Measurements from ENCODE around the gene CIPC.
A peak's percentile ranks its signal among the peaks of the same experiment; 100 is the strongest.

The CIPC gene

DNA sequence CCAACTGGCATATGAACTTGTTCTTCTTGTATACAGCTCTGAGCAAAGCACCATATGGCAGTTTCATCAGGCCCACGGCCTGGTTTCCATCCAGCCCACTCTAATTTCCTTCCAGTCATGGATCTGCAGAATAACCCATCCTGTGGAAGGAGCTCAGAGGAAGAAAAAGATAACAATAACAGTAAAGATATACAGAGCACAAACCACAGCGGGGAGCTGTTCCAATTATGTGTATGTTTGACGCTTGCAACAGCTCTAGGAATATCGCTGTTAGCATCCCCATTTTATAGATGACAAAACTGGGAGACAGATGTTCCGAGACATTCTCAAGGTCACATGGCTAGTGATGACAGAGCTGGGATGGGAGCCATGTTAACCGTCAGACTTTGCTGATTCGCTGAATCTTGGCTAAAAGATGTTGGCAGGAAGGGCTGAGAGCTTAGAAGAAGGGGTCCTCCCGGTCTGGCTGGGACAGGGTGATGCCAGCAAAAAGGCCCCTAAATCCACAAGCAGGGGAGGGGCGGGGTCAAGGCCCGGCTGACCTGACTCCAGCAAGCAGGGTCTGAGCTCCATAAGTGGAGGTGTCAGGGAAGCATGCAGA, 34.4 kb upstream of the CIPC start:
- no peaks in the 10 kb centered on the region for H3K79me1 ChIP-seq (replicated peaks; ENCODE audit: low read length, poor library complexity, severe bottlenecking)
- no peak overlapping the region for H2BK15ac ChIP-seq (ENCODE audit: low read depth, poor library complexity, severe bottlenecking)
- peak overlapping the region; percentile 42 for H2AK5ac ChIP-seq (ENCODE audit: low read length, severe bottlenecking)
- H4K91ac ChIP-seq (ENCODE audit: low read length), result no peak overlapping the region
- H3K4me2 ChIP-seq (ENCODE audit: low read length, poor library complexity, severe bottlenecking), result no peak overlapping the region
- H3K4me3 ChIP-seq (ENCODE audit: insufficient read depth in 1 of 2, low read depth in 1 of 2, low read length in 2 of 2), result no peak overlapping the region
- DNase-seq, result no peak
- H3K36me3 ChIP-seq (ENCODE audit: control insufficient read depth in 1 of 2, insufficient read depth in 2 of 2, low read depth in 1 of 2, low read length in 2 of 2), result no peaks in the 10 kb centered on the region
- H3K4ac ChIP-seq (ENCODE audit: low read depth in 1 of 2, low read length in 2 of 2), result no peak overlapping the region
- H3K9ac ChIP-seq (ENCODE audit: low read length), result no peak overlapping the region
- peaks cover 18% of the 10 kb centered on the region for H3K4me1 ChIP-seq (ENCODE audit: control insufficient read depth, insufficient read depth, low read depth, low read length)
- no peak overlapping the region for H2BK120ac ChIP-seq (ENCODE audit: low read depth, low read length)
- H3K23ac ChIP-seq (ENCODE audit: low read length in 2 of 2), result no peak overlapping the region
- no peak overlapping the region for H3K27ac ChIP-seq (ENCODE audit: low read length, poor library complexity, severe bottlenecking)
- no peak overlapping the region for H2BK5ac ChIP-seq (ENCODE audit: low read depth, low read length, poor library complexity, severe bottlenecking)
- H3K9me3 ChIP-seq (ENCODE audit: control insufficient read depth, low read length), result no peaks in the 10 kb centered on the region
- peaks cover 0 to 4% of the 10 kb centered on the region in 2 experiments for H3K27me3 ChIP-seq (ENCODE audit: control insufficient read depth in 1 of 2, insufficient read depth in 1 of 2, low read length in 2 of 2)
- no peak overlapping the region for H3K14ac ChIP-seq (ENCODE audit: low read length in 2 of 2)
- no peak overlapping the region for H2AFZ ChIP-seq (ENCODE audit: low read depth, low read length)
- H3K18ac ChIP-seq (ENCODE audit: low read depth in 1 of 2, low read length in 2 of 2), result no peak overlapping the region
- H2BK12ac ChIP-seq (ENCODE audit: low read length in 2 of 2), result no peak overlapping the region
- H4K8ac ChIP-seq (ENCODE audit: low read length), result no peak overlapping the region
- 94% methylated on average over 10 of the region's 10 CpGs for WGBS

DNA sequence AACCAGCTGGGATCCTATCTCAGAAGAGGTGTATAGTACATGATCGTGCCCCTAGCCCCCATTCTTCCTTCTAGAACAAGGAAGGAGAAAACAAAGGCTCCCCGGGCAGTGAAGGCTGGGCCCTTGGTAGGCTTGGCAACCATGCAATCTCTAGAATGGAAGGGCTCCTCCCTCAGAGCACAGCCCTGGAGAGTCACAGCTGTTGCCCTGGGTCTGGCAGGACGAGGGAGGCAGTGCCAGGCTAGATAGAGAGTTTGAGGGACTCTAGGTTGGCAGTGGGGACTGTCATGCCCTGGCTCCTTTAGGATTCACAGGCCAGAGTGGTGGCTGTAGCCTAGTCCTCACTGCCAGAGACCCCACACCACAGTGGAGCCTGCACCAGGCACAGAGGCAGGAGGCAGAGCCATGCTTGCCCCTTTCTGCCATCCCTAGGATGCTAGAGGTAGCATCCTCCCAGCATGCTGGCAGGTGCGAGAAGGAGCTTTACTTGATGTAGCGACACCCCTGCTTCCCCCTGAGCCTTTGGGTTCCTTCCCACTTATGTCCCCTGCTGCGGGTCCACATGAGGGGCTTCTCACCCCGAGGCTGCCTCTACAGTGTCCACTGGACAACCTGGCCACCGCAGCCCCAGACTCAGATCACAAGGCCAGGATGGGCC, 33.4 kb upstream of the CIPC start:
- Histone ChIP-seq H3K14ac (ENCODE audit: low read length in 2 of 2) (no peak overlapping the region), H2BK15ac (ENCODE audit: low read depth, poor library complexity, severe bottlenecking) (peak overlapping the region; percentile 39), H3K4me2 (ENCODE audit: low read length, poor library complexity, severe bottlenecking) (no peak overlapping the region), H3K9me3 (ENCODE audit: control insufficient read depth, low read length) (no peaks in the 10 kb centered on the region), H3K27me3 (ENCODE audit: control insufficient read depth in 1 of 2, insufficient read depth in 1 of 2, low read length in 2 of 2) (peaks cover 0 to 5% of the 10 kb centered on the region in 2 experiments), H3K4me3 (ENCODE audit: insufficient read depth in 1 of 2, low read depth in 1 of 2, low read length in 2 of 2) (no peak overlapping the region), H2BK120ac (ENCODE audit: low read depth, low read length) (no peak overlapping the region), H2BK5ac (ENCODE audit: low read depth, low read length, poor library complexity, severe bottlenecking) (no peak overlapping the region), H3K23ac (ENCODE audit: low read length in 2 of 2) (no peak overlapping the region), H3K27ac (ENCODE audit: low read length, poor library complexity, severe bottlenecking) (no peak overlapping the region), H3K18ac (ENCODE audit: low read depth in 1 of 2, low read length in 2 of 2) (no peak overlapping the region), H2AK5ac (ENCODE audit: low read length, severe bottlenecking) (no peak overlapping the region), H3K79me1 (replicated peaks; ENCODE audit: low read length, poor library complexity, severe bottlenecking) (no peaks in the 10 kb centered on the region), H3K36me3 (ENCODE audit: control insufficient read depth in 1 of 2, insufficient read depth in 2 of 2, low read depth in 1 of 2, low read length in 2 of 2) (no peaks in the 10 kb centered on the region), H3K4me1 (ENCODE audit: control insufficient read depth, insufficient read depth, low read depth, low read length) (peaks cover 16% of the 10 kb centered on the region), H4K8ac (ENCODE audit: low read length) (no peak overlapping the region), H2BK12ac (ENCODE audit: low read length in 2 of 2) (no peak overlapping the region), H4K91ac (ENCODE audit: low read length) (no peak overlapping the region), H3K4ac (ENCODE audit: low read depth in 1 of 2, low read length in 2 of 2) (peak overlapping the region in 1 of 2 experiments; percentile 6), H2AFZ (ENCODE audit: low read depth, low read length) (no peak overlapping the region), H3K9ac (ENCODE audit: low read length) (no peak overlapping the region)
- WGBS, result 88% methylated on average over 8 of the region's 8 CpGs
- no peak for DNase-seq

DNA sequence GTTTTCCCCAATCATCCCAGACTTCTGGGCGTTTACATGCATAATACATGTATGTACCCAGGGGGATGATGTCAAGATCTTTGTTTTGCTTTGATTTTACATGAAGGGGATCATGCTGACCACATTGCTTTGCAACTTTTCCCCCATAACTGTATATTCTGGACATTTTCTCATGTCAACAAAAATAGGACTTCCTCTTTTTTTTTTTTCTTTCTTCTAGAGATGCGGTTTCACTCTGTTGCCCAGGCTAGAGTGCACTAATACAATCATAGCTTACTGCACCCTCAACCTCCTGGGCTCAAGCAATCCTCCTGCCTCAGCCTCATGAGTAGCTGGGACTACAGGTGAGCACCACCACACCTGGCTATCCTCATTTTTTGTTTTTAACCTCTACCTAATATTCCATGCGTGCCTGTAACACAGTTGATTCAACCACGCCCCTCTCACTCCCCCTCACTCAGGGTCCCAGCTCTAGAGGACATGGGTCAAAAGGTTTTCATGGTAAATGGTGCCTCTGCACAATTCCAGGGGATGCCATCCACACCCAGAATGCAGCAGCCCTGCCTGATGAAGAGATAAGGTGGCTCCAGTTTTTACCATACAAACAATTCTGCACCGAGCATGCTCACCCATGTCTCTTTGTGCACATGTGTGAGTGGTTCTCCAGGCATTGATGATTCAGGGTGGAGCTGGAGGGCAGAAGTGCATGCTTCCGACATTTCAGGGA, 32.0 kb upstream of the CIPC start:
- Histone ChIP-seq H2AK5ac (ENCODE audit: low read length, severe bottlenecking) (no peak overlapping the region), H3K4me2 (ENCODE audit: low read length, poor library complexity, severe bottlenecking) (no peak overlapping the region), H2AFZ (ENCODE audit: low read depth, low read length) (peak overlapping the region; percentile 42), H3K23ac (ENCODE audit: low read length in 2 of 2) (no peak overlapping the region), H3K18ac (ENCODE audit: low read depth in 1 of 2, low read length in 2 of 2) (no peak overlapping the region), H3K27me3 (ENCODE audit: control insufficient read depth in 1 of 2, insufficient read depth in 1 of 2, low read length in 2 of 2) (peaks cover 0 to 5% of the 10 kb centered on the region in 2 experiments), H3K14ac (ENCODE audit: low read length in 2 of 2) (peak overlapping the region in 1 of 2 experiments; percentile 89), H2BK15ac (ENCODE audit: low read depth, poor library complexity, severe bottlenecking) (no peak overlapping the region), H3K27ac (ENCODE audit: low read length, poor library complexity, severe bottlenecking) (no peak overlapping the region), H3K36me3 (ENCODE audit: control insufficient read depth in 1 of 2, insufficient read depth in 2 of 2, low read depth in 1 of 2, low read length in 2 of 2) (no peaks in the 10 kb centered on the region), H3K9me3 (ENCODE audit: control insufficient read depth, low read length) (no peaks in the 10 kb centered on the region), H3K4ac (ENCODE audit: low read depth in 1 of 2, low read length in 2 of 2) (no peak overlapping the region), H2BK120ac (ENCODE audit: low read depth, low read length) (no peak overlapping the region), H4K91ac (ENCODE audit: low read length) (peak overlapping the region; percentile 13), H4K8ac (ENCODE audit: low read length) (no peak overlapping the region), H2BK12ac (ENCODE audit: low read length in 2 of 2) (peak overlapping the region in 1 of 2 experiments; percentile 58), H3K79me1 (replicated peaks; ENCODE audit: low read length, poor library complexity, severe bottlenecking) (no peaks in the 10 kb centered on the region), H3K4me1 (ENCODE audit: control insufficient read depth, insufficient read depth, low read depth, low read length) (peaks cover 19% of the 10 kb centered on the region), H3K9ac (ENCODE audit: low read length) (no peak overlapping the region), H2BK5ac (ENCODE audit: low read depth, low read length, poor library complexity, severe bottlenecking) (no peak overlapping the region), H3K4me3 (ENCODE audit: insufficient read depth in 1 of 2, low read depth in 1 of 2, low read length in 2 of 2) (no peak overlapping the region)
- 96% methylated on average over 5 of the region's 6 CpGs for WGBS
- DNase-seq, result no peak

DNA sequence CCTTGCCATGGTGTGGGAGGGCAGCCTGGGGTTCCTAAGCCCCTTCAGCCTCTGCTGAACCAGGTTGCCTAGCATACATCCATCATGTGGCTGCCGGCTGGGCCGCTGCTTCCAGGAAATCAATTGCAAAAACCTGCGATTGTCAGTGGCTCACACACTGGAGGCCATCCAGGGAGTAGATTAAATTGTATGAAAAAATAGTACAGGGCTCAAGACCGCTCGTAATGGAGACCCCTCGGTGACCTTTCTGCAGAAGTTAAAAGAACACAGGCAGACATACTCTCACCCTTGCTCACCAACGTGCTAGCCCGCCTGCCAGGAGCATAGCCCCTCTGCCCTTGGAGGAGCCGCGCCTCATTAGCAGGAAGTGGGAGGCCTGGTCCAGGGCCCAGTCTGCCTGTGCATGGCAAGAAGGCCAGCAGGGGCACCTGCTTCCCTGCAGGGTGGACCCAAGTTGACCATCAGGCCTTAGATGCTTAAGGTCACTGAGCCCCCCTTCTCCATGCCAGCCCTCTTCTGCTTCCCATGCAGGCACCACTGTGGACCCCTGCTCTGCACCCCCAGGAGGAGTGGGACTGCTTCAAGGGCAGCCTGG, 31.4 kb upstream of the CIPC start:
- Histone ChIP-seq H3K4me1 (ENCODE audit: control insufficient read depth, insufficient read depth, low read depth, low read length) (peaks cover 19% of the 10 kb centered on the region), H3K4ac (ENCODE audit: low read depth in 1 of 2, low read length in 2 of 2) (peak overlapping the region in 1 of 2 experiments; percentile 33), H3K4me2 (ENCODE audit: low read length, poor library complexity, severe bottlenecking) (no peak overlapping the region), H4K8ac (ENCODE audit: low read length) (no peak overlapping the region), H3K27ac (ENCODE audit: low read length, poor library complexity, severe bottlenecking) (no peak overlapping the region), H2AFZ (ENCODE audit: low read depth, low read length) (peak overlapping the region; percentile 42), H2AK5ac (ENCODE audit: low read length, severe bottlenecking) (no peak overlapping the region), H3K18ac (ENCODE audit: low read depth in 1 of 2, low read length in 2 of 2) (no peak overlapping the region), H2BK120ac (ENCODE audit: low read depth, low read length) (no peak overlapping the region), H3K14ac (ENCODE audit: low read length in 2 of 2) (peak overlapping the region in 1 of 2 experiments; percentile 89), H2BK5ac (ENCODE audit: low read depth, low read length, poor library complexity, severe bottlenecking) (no peak overlapping the region), H3K36me3 (ENCODE audit: control insufficient read depth in 1 of 2, insufficient read depth in 2 of 2, low read depth in 1 of 2, low read length in 2 of 2) (no peaks in the 10 kb centered on the region), H3K4me3 (ENCODE audit: insufficient read depth in 1 of 2, low read depth in 1 of 2, low read length in 2 of 2) (no peak overlapping the region), H3K9me3 (ENCODE audit: control insufficient read depth, low read length) (no peaks in the 10 kb centered on the region), H4K91ac (ENCODE audit: low read length) (peak overlapping the region; percentile 13), H3K23ac (ENCODE audit: low read length in 2 of 2) (no peak overlapping the region), H3K79me1 (replicated peaks; ENCODE audit: low read length, poor library complexity, severe bottlenecking) (no peaks in the 10 kb centered on the region), H2BK12ac (ENCODE audit: low read length in 2 of 2) (peak overlapping the region in 1 of 2 experiments; percentile 66), H3K27me3 (ENCODE audit: control insufficient read depth in 1 of 2, insufficient read depth in 1 of 2, low read length in 2 of 2) (peaks cover 0 to 5% of the 10 kb centered on the region in 2 experiments), H3K9ac (ENCODE audit: low read length) (no peak overlapping the region), H2BK15ac (ENCODE audit: low read depth, poor library complexity, severe bottlenecking) (no peak overlapping the region)
- WGBS, result 74% methylated on average over 10 of the region's 10 CpGs
- no peak for DNase-seq
